ENCODE data around the gene FSTL5. TPM values are rescaled to one million over a fixed set of nuclear protein-coding genes. Genes with fewer than 3 reads are reported as not detected.

FSTL5 gene
- total and polyA plus RNA-seq, 2 donors (not counting 3 experiments of a cell fraction or from before 2014, with no cell fraction given), result 1.3 to 1.9 TPM

GRCh38 chr4:161829591-161829990 is 334.2 kb downstream of the FSTL5 start:
- TF ChIP-seq CTCF (IDR thresholded peaks at IDR 0.05; ENCODE audit: extremely low read depth in 1 of 2, insufficient read depth in 1 of 2, low read depth in 1 of 2, low read length in 2 of 2) (no peak), POLR2AphosphoS5 (IDR thresholded peaks at IDR 0.05; ENCODE audit: insufficient read depth, low read depth, low read length) (no peak), MAX (IDR thresholded peaks at IDR 0.05; ENCODE audit: insufficient read depth, insufficient read length) (no peak)
- Histone ChIP-seq H3K4me3 (replicated peaks in 1 of 3; ENCODE audit: insufficient read depth in 1 of 3, low read depth in 1 of 3, low read length in 3 of 3) (no peak overlapping the region), H3K27me3 (ENCODE audit: control insufficient read depth in 2 of 2, insufficient read depth in 2 of 2, low read length in 2 of 2) (no peaks in the 10 kb centered on the region), H3K9ac (replicated peaks; ENCODE audit: extremely low read depth, insufficient read depth, low read length) (no peak overlapping the region), H3K9me3 (replicated peaks; ENCODE audit: control insufficient read depth, insufficient read depth, low read length) (no peaks in the 10 kb centered on the region), H3K79me2 (ENCODE audit: control insufficient read depth, insufficient read depth, low read length) (no peaks in the 10 kb centered on the region), H3K9me1 (replicated peaks; ENCODE audit: control insufficient read depth, extremely low read depth, insufficient read depth, low read length) (no peaks in the 10 kb centered on the region), H4K20me1 (replicated peaks; ENCODE audit: control insufficient read depth, extremely low read depth, insufficient read depth, low read length) (no peaks in the 10 kb centered on the region), H3K27ac (ENCODE audit: insufficient read depth, low read depth, low read length) (no peak overlapping the region), H3K4me1 (ENCODE audit: control insufficient read depth, extremely low read depth, insufficient read depth, low read length) (no peaks in the 10 kb centered on the region), H3K36me3 (ENCODE audit: control insufficient read depth in 2 of 2, extremely low read depth in 1 of 2, insufficient read depth in 2 of 2, low read length in 2 of 2) (no peaks in the 10 kb centered on the region), H3K4me2 (ENCODE audit: insufficient read depth, low read length) (no peak overlapping the region), H2AFZ (ENCODE audit: low read depth, low read length) (no peak overlapping the region)
- no peak for FAIRE-seq
- POLR2A ChIA-PET, result no interaction called here
- CTCF ChIA-PET, result no interaction called here
- intact Hi-C loops (cut with micrococcal nuclease), result no loop called here
- no TSS peak for BruUV-seq (replicated peaks)
- no peak for DNase-seq (ENCODE audit: low read depth, low spot score)
- dilution Hi-C loops (cut with MboI; ENCODE audit: extremely low pct_ligation_motif_present, low sequenced_read_pairs), result no loop called here

DNA sequence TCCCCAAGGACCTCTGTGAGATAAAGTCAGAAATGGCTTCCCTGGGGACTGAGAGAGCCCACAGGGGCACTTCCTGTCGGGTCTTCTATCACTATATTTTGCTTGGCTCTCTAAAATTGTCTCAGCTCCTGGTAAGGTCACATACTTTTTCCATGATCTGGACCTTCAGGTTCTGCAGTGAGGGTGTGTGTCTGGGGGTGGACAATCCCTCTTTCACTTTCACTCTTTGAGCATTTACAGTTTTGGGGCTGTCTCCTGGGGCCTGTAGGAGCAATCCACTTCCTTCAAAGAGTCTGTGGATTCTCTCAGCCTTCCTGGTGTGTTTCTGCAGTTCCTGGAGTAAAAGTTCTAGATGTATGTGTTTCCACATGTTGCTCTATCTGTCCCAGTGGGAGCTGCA is 335.7 kb downstream of the FSTL5 start:
- FAIRE-seq, result no peak
- Histone ChIP-seq H3K4me1 (ENCODE audit: control insufficient read depth, extremely low read depth, insufficient read depth, low read length) (no peaks in the 10 kb centered on the region), H3K4me3 (replicated peaks in 1 of 3; ENCODE audit: insufficient read depth in 1 of 3, low read depth in 1 of 3, low read length in 3 of 3) (no peak overlapping the region), H3K9me1 (replicated peaks; ENCODE audit: control insufficient read depth, extremely low read depth, insufficient read depth, low read length) (no peaks in the 10 kb centered on the region), H3K36me3 (ENCODE audit: control insufficient read depth in 2 of 2, extremely low read depth in 1 of 2, insufficient read depth in 2 of 2, low read length in 2 of 2) (no peaks in the 10 kb centered on the region), H3K27me3 (ENCODE audit: control insufficient read depth in 2 of 2, insufficient read depth in 2 of 2, low read length in 2 of 2) (no peaks in the 10 kb centered on the region), H3K4me2 (ENCODE audit: insufficient read depth, low read length) (no peak overlapping the region), H3K9me3 (replicated peaks; ENCODE audit: control insufficient read depth, insufficient read depth, low read length) (no peaks in the 10 kb centered on the region), H3K27ac (ENCODE audit: insufficient read depth, low read depth, low read length) (no peak overlapping the region), H3K79me2 (ENCODE audit: control insufficient read depth, insufficient read depth, low read length) (no peaks in the 10 kb centered on the region), H3K9ac (replicated peaks; ENCODE audit: extremely low read depth, insufficient read depth, low read length) (no peak overlapping the region), H2AFZ (ENCODE audit: low read depth, low read length) (peak overlapping the region; percentile 66), H4K20me1 (replicated peaks; ENCODE audit: control insufficient read depth, extremely low read depth, insufficient read depth, low read length) (no peaks in the 10 kb centered on the region)
- DNase-seq (ENCODE audit: low read depth, low spot score), result no peak
- TF ChIP-seq CTCF (IDR thresholded peaks at IDR 0.05; ENCODE audit: extremely low read depth in 1 of 2, insufficient read depth in 1 of 2, low read depth in 1 of 2, low read length in 2 of 2) (no peak), POLR2AphosphoS5 (IDR thresholded peaks at IDR 0.05; ENCODE audit: insufficient read depth, low read depth, low read length) (no peak), EZH2 (IDR thresholded peaks at IDR 0.05; ENCODE audit: borderline replicate concordance, low read depth, low read length, severe bottlenecking) (no peak), MAX (IDR thresholded peaks at IDR 0.05; ENCODE audit: insufficient read depth, insufficient read length) (no peak), FOS (IDR thresholded peaks at IDR 0.05; ENCODE audit: borderline replicate concordance, insufficient read depth, low read length) (no peak), MYC (IDR thresholded peaks at IDR 0.05; ENCODE audit: low read depth, low read length) (no peak), GATA2 (IDR thresholded peaks at IDR 0.05; ENCODE audit: insufficient read depth, insufficient read length, low read depth, low read length) (no peak), POLR2A (IDR thresholded peaks at IDR 0.05; ENCODE audit: low read depth, low read length) (no peak), JUN (IDR thresholded peaks at IDR 0.05; ENCODE audit: borderline replicate concordance, insufficient read depth, insufficient read length, low read depth) (no peak)
- dilution Hi-C loops (cut with MboI; ENCODE audit: extremely low pct_ligation_motif_present, low sequenced_read_pairs) (no loop called here), intact Hi-C loops (cut with micrococcal nuclease) (no loop called here)
- ChIA-PET CTCF (interaction anchor here (1.0 to 1.3 kb wide), 2 partner anchors 148 to 264 kb away, joined by 3 read pairs; no protein-coding TSS in a partner anchor), POLR2A (no interaction called here)
- no TSS peak for BruUV-seq (replicated peaks)

All from endothelial cell of umbilical vein (primary cell).